GM12892 (cell line): ENCODE measurements around the gene SLC49A4.

Source experiments
- DNase-seq: peaks from one replicate; pipeline ENCODE4 v3.0.0; 2011; ENCODE audit not compliant: insufficient read length
- FAIRE-seq: peaks from 2 replicates; lab custom pipeline; 2011; peaks lifted over from hg19 to GRCh38; lab: Jason Lieb, UNC
- POLR2A ChIP-seq: IDR thresholded peaks from 2 replicates; pipeline ENCODE4 v1.6.1; 2011; ENCODE audit warnings: low read depth, low read length, control low read depth
- POLR2AphosphoS5 ChIP-seq: IDR thresholded peaks from 2 replicates; pipeline ENCODE4 v1.6.1; 2011; ENCODE audit warnings: low read depth, low read length, control low read depth
- TAF1 ChIP-seq: IDR thresholded peaks from 2 replicates; pipeline ENCODE4 v1.6.1; 2011; ENCODE audit warnings: low read depth, mild to moderate bottlenecking, control low read depth, low read length, borderline replicate concordance

The SLC49A4 gene

GRCh38 chr3:122770521-122771202 is 24.2 kb upstream of the SLC49A4 start:
- FAIRE-seq: no peak
- TF ChIP-seq TAF1 (no peak), POLR2AphosphoS5 (no peak), POLR2A (no peak)
- no peak for DNase-seq

- TF ChIP-seq POLR2AphosphoS5: no peak
- TF ChIP-seq TAF1: no peak
- no peak for TF ChIP-seq POLR2A
- FAIRE-seq (no peak), DNase-seq (no peak)
Measured at GRCh38 chr3:122772827-122773226, 22.0 kb upstream of the SLC49A4 start.

- FAIRE-seq (peak; percentile 50), DNase-seq (no peak)
- TF ChIP-seq POLR2AphosphoS5: no peak
- TF ChIP-seq TAF1: no peak
- TF ChIP-seq POLR2A: no peak
Measured at GRCh38 chr3:122773944-122774509, 20.8 kb upstream of the SLC49A4 start.

DNA sequence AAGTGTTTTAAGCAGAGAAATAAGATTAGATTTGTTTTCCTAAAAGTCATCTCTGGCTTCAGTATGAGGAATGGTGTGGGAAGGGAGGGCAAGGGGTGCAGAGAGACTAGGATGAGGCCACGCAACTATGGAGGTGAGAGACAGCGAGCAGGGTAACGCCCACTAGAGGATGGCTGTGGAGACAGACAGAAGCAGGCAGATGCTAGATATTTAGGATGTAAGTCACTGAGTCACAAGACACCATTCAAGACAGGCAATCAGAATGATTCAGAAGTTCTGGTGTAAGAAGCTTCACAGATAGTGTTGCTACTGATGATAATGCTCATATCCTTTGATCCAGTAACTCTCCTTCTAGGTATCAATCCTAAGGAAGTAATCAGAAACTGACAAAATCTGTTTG is 20.3 kb upstream of the SLC49A4 start:
- peak; percentile 84 for FAIRE-seq
- TF ChIP-seq TAF1 (no peak), POLR2A (no peak), POLR2AphosphoS5 (no peak)
- no peak for DNase-seq

GRCh38 chr3:122776675-122777468 is 18.0 kb upstream of the SLC49A4 start:
- FAIRE-seq: peak; percentile 33
- no peak for DNase-seq
- TF ChIP-seq POLR2AphosphoS5 (no peak), POLR2A (no peak), TAF1 (no peak)

GRCh38 chr3:122777563-122777962 is 17.3 kb upstream of the SLC49A4 start:
- FAIRE-seq: no peak
- no peak for DNase-seq
- TF ChIP-seq POLR2A: no peak
- no peak for TF ChIP-seq TAF1
- no peak for TF ChIP-seq POLR2AphosphoS5

GRCh38 chr3:122782804-122783203 is 12.1 kb upstream of the SLC49A4 start:
- no peak for TF ChIP-seq POLR2A
- no peak for TF ChIP-seq POLR2AphosphoS5
- no peak for TF ChIP-seq TAF1
- FAIRE-seq: no peak
- no peak for DNase-seq

GRCh38 chr3:122784436-122784835 is 10.4 kb upstream of the SLC49A4 start:
- FAIRE-seq (no peak), DNase-seq (no peak)
- TF ChIP-seq TAF1: no peak
- no peak for TF ChIP-seq POLR2AphosphoS5
- no peak for TF ChIP-seq POLR2A

- FAIRE-seq (no peak), DNase-seq (no peak)
- TF ChIP-seq POLR2A (no peak), POLR2AphosphoS5 (no peak), TAF1 (no peak)
Measured at GRCh38 chr3:122785231-122785630, 9.6 kb upstream of the SLC49A4 start.

GRCh38 chr3:122786066-122786465 is 8.8 kb upstream of the SLC49A4 start:
- FAIRE-seq: no peak
- TF ChIP-seq POLR2A (no peak), POLR2AphosphoS5 (no peak), TAF1 (no peak)
- no peak for DNase-seq

- TF ChIP-seq POLR2AphosphoS5 (no peak), TAF1 (no peak), POLR2A (no peak)
- FAIRE-seq (peak; percentile 57), DNase-seq (no peak)
Measured at GRCh38 chr3:122787872-122788271, 7.0 kb upstream of the SLC49A4 start.

DNA sequence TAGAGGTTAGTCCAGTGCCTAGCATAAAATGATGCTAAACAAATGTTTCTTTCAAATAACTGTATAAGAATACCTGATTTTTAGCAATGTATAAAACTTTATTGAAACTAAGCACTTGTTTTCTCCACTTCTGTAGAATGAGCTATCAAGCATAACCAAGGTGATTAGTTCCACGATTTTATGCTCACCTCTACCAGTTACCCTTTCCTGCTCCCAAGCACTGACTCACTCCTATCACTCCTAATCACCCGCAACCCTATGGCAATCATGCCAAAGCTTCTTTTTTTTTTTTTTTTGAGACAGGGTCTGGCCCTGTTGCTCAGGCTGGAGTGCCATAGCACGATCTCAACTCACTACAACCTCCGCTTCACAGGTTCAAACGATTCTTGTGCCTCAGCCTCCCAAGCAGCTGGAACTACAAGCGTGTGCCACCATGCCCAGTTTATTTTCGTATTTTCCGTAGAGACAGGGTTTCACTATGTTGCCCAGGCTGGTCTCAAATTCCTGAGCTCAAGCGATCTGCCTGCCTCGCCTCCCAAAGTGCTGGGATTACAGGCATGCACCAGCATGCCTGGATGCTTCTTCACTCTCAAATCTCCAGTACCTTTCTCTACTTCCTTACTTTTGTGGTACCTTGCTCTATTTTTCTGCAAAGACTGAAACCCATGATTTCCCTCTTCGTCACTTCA is 5.1 kb upstream of the SLC49A4 start:
- TF ChIP-seq POLR2AphosphoS5: no peak
- TF ChIP-seq POLR2A: no peak
- no peak for TF ChIP-seq TAF1
- FAIRE-seq: no peak
- no peak for DNase-seq
